GM12878 (cell line): Measurements from ENCODE around the gene SULF2.

Experiments
- CBX5 ChIP-seq: sonication (generic); IDR thresholded peaks from 2 replicates; pipeline ENCODE4 v1.6.1; 2016; ENCODE audit warnings: low read depth, moderate library complexity, mild to moderate bottlenecking, inconsistent platforms
- HDAC6 ChIP-seq: fragments of 200-600 bp; sonication (generic); IDR thresholded peaks from one replicate; pipeline ENCODE4 v1.8.0; 2017; ENCODE audit warnings: antibody characterized with exemption; ENCODE audit not compliant: unreplicated experiment

DNA sequence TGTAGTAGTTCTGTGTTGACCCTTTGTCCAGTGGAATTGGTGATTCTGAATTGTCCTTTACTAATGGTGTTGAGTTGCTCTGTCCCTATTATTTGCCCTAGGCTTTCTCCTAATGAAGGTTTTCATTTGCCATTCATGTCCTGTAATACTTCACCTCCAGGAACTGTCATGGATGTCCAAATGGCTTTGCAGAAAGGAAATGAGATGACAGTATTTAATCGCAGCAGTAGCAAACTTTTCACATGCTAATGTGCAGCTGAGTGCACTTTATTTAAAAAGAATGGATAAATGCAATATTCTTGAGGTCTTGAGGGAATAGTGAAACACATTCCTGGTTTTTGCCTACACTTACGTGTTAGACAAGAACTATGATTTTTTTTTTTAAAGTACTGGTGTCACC, 131.4 kb downstream of the SULF2 start:
- TF ChIP-seq CBX5 (no peak), HDAC6 (no peak)
